H1 (cell line): ENCODE results near the gene PGLYRP4. TPM values are rescaled to one million over a fixed set of nuclear protein-coding genes. Genes with fewer than 3 reads are reported as not detected.

Experiments
- CBX5 ChIP-seq: fragments of 300-800, 300-1000 bp; sonication (generic); IDR thresholded peaks from 2 replicates; pipeline ENCODE4 v1.7.1; 2016; ENCODE audit warnings: antibody characterized with exemption, low read length, low read depth
- polyA plus RNA-seq, 7 experiments: library from polyadenylated mRNA; depleted of rRNA in 3 of 7; stranded (reverse) in 5 of 7; unstranded in 2 of 7; fragments of >200 nt in 5 of 7; fragments of 200-250 nt in 2 of 7; gene quantifications; 1 replicate in 5 of 7; 2 replicates in 1 of 7; 4 replicates in 1 of 7; pipeline versions ENCODE4 v1.2.1 to v1.2.3, GENCODE V29; 2011 to 2013; ENCODE audit warnings: missing spikeins in 2 of 7, mixed read lengths in 2 of 7
- total RNA-seq: library from RNA; stranded (reverse); fragmentation: NEBNext Ultra II Directional; extraction: Animal tissue kit (Norgen Biotek cat#: 25700); gene quantifications from 2 replicates; pipeline ENCODE4 v1.2.1, GENCODE V29; 2021

The PGLYRP4 gene
- total and polyA plus RNA-seq, 2 of the 8 experiments (the other 6 are each of a cell fraction or from before 2014, with no cell fraction given): not detected

DNA sequence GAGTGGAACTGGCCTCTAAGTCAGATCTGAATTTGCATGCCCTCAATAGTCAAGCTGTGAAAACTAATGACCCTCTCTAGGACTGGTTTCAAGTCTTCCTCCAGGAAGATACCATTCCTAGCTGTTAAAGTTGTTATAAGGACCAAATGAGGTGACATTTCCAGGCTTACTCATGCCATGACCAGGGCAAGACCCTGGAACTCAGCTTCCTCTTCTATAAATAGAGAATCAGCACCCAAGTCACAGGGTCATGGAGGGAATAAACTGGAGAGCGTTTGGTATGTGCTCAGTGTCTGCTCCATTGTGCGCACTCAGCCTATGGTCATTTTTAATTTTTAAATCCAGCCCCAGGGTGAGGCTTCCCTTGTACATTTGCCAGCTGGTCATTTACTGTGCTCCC, 11.5 kb upstream of the PGLYRP4 start (continued):
- no peak for TF ChIP-seq CBX5
